Anterior cingulate cortex (tissue), 58 donors: Measurements from ENCODE around the gene PLEKHA5.
A peak's percentile ranks its signal among the peaks of the same experiment; 100 is the strongest.
"Not testable (repeated sequence)": the region's sequence is repeated elsewhere in the genome, so short reads cannot be mapped to it uniquely, and the experiment has no call there.

Experiments used
- DNase-seq, 58 donors: peaks; one replicate each; lab custom pipeline; 2025; lab: John Stamatoyannopoulos, UW

Gene PLEKHA5

GRCh38 chr12:19129486-19130223 is at the start of gene PLEKHA5:
Gene PLEKHA5, plus strand, starts transcription at chr12:19129733. Its CDS starts 67 bp downstream, at chr12:19129800.
- DNase-seq = peak in 54 of 58 donors; percentile 5 to 76 (median 50)

GRCh38 chr12:19080918-19081317 is 48.6 kb upstream of the PLEKHA5 start:
- DNase-seq = no peak

GRCh38 chr12:19082365-19082911 is 47.1 kb upstream of the PLEKHA5 start:
- no peak for DNase-seq

GRCh38 chr12:19084547-19084946 is 45.0 kb upstream of the PLEKHA5 start:
- no peak for DNase-seq

GRCh38 chr12:19085090-19085489 is 44.4 kb upstream of the PLEKHA5 start:
- DNase-seq = no peak

GRCh38 chr12:19088606-19089005 is 40.9 kb upstream of the PLEKHA5 start:
- DNase-seq = no peak

- DNase-seq = not testable (repeated sequence)
Observed at GRCh38 chr12:19092482-19092881, 37.1 kb upstream of the PLEKHA5 start.

- DNase-seq = no peak
Observed at GRCh38 chr12:19093218-19093617, 36.3 kb upstream of the PLEKHA5 start.

- DNase-seq = no peak
Observed at GRCh38 chr12:19095331-19095730, 34.2 kb upstream of the PLEKHA5 start.

- DNase-seq = no peak
Observed at GRCh38 chr12:19095756-19096480, 33.6 kb upstream of the PLEKHA5 start.

GRCh38 chr12:19105463-19105862 is 24.1 kb upstream of the PLEKHA5 start:
- DNase-seq = no peak

- no peak for DNase-seq
Observed at GRCh38 chr12:19107750-19108149, 21.8 kb upstream of the PLEKHA5 start.

- DNase-seq = no peak
Observed at GRCh38 chr12:19110221-19110940, 19.2 kb upstream of the PLEKHA5 start.

GRCh38 chr12:19113464-19113863 is 16.1 kb upstream of the PLEKHA5 start:
- DNase-seq = no peak

- DNase-seq = no peak
Observed at GRCh38 chr12:19115285-19115684, 14.2 kb upstream of the PLEKHA5 start.

GRCh38 chr12:19119440-19119839 is 10.1 kb upstream of the PLEKHA5 start:
- DNase-seq = no peak

- no peak for DNase-seq
Observed at GRCh38 chr12:19120795-19121194, 8.7 kb upstream of the PLEKHA5 start.

- no peak for DNase-seq
Observed at GRCh38 chr12:19121449-19122018, 8.0 kb upstream of the PLEKHA5 start.

- no peak for DNase-seq
Observed at GRCh38 chr12:19125325-19125724, 4.2 kb upstream of the PLEKHA5 start.

- DNase-seq = no peak
Observed at GRCh38 chr12:19127270-19127669, 2.3 kb upstream of the PLEKHA5 start.

GRCh38 chr12:19128485-19128884 is 1.0 kb upstream of the PLEKHA5 start:
- peak in 1 of 58 donors; percentile 5 for DNase-seq
